GM18868 (cell line): Measurements from ENCODE around the gene KRT33B.
"Not testable (repeated sequence)": the region's sequence is repeated elsewhere in the genome, so short reads cannot be mapped to it uniquely, and the experiment has no call there.

Experiments used
- ATAC-seq: cut with Tn5 transposase; IDR thresholded peaks from one replicate; pipeline ENCODE4 v1.9.1; 2021; ENCODE audit warnings: mild to moderate bottlenecking, moderate library complexity; ENCODE audit not compliant: unreplicated experiment

Gene KRT33B

DNA sequence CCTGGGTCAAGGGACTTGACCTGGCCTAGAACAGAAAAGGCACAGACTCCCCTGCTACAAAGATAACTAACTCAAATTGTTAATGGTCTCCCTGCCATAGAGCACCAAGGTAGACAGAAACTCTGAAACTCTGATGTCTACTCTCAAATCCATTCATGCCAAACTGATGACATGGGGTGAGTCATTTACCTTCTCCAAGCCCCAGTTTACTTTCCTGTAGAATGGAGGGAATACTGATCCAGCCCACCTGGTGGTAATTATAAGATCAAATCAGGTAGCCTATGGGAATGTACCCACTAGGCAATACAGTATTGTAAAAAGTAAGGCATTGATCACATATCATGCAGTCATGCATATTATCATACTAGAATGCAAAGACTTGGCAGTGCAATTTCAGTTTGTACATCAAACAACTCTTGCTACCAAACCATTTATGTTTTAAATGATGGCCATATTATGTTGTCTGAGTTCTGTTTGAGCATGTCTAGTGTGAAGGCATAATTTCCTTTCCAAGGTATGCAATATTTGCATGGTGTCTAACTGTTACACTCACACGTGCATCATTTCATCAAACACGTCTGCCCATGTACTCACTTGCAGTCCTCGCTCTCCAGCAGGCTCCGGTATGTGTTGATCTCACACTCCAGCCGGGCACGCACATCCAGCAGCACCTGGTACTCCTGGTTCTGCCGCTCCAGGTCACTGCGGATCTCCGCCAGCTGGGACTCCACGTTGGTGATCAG is 24.8 kb upstream of the KRT33B start:
- no peak for ATAC-seq

DNA sequence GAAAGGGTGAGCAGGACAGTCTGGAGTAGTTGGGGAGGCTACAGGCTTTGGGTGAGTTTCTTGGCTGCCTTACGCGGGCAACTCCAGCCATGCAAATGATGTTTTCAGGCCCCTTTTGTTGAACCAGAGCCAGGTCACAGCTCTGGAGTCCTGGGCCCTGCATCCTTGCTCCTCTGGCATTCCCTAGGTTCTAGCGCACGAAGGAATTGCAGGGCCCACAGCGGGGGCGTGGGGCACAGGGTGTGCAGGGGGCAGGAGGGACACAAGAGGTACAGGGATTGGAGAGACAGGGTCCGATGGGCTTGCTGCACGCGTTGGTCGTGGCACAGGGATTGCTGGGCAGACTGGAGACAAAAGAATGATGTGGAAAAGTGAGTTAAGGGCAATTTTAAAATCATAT is 24.2 kb upstream of the KRT33B start:
- no peak for ATAC-seq

DNA sequence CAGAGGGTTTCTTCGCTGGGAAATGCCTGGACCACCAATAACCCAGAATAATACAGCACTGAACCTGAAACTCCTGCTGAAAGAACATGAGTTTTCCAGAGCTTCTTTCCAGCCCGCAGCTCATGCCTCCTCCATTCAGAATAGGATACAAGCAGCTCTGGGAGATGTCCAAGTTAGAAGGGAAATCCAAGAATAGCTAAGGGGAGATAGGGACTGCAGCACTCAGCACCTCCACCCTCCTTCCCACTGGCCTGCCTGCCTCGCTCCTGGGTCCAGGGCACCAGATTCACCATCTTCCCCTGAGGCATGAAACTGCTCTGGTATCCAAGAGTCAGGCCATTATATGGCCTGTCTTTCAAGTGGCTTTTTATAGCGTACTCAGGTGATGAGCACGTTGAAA is 23.7 kb upstream of the KRT33B start:
- no peak for ATAC-seq

DNA sequence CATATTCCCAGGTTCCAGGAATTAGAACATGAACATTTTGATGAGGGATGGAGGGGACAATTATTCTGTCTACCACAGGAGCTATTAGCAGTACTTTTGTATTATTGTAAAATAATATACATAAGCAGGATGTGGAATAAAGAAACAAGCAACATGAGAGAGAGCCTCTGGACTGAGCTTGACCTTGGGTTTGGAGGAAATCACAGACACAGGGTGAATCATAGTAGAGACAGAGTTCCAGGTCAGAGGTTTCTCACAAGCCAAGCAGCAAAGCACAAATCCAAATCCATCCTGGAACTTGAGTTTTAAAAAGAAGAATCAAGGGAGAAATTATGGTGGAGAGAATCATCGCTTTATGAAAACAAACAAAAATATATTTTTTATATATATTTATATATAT is 22.7 kb upstream of the KRT33B start:
- no peak for ATAC-seq

DNA sequence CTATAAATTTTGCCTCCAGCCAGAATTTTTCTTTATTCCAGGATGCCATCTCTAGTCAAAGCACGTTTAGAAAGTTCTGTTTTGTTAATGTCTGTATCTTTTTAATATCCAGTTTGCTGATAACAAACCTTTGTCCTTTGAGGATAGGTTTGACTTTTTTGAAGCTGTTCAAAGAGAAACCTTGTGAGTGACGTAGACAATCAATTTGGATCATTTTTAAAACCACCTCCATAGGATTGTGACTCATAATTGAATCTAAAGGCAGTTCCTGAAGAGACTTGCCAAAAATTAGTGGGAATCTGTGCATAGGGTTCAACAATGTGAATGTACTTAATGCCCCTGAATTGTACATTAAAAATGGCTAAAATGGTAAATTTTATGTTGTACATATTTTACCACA is 21.9 kb upstream of the KRT33B start:
- ATAC-seq, result no peak

DNA sequence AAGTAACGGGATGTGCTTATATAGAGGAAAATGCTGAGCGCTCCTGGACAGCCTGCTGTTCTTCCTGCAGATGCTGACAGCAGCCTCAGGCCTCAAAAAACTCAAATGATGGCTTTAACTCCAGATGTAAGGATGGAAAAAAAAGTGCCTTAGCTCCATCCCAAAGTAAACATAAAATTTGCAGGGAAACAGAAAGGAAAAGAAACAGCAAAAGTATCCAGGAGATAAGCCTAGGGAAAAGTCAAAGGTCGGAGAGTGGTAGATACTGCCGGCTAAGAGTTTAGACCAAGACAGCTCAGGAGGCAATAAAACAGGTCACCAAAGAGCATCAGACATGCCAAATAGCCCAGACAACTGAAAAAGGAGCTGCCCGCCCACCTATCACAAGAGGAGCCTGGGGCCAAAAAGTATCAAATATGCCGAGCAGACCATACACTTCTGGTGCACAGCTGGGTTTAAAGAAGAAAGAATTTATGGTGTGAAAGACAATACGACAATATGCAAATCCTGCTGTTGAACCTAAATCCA is 20.9 kb upstream of the KRT33B start:
- ATAC-seq, result no peak

DNA sequence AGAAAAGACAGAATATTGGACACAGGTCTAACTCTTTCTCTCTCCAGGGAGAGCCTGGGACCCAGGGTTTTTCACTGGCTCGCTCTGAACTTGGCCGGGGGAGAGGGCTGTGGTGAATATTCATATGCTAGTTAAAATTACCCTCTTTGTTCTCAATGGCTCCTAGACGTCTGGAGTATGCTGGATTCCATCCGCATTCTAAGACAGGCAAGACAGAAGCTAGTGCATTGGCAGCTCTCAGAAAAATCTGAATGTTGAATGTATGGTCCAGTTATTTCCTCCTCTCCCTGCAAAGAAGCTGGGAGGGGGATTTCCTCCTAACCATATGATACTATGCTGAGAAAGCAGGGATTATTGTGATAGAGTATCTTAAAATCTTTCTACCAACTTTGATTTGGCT is 18.1 kb upstream of the KRT33B start:
- ATAC-seq, result no peak

DNA sequence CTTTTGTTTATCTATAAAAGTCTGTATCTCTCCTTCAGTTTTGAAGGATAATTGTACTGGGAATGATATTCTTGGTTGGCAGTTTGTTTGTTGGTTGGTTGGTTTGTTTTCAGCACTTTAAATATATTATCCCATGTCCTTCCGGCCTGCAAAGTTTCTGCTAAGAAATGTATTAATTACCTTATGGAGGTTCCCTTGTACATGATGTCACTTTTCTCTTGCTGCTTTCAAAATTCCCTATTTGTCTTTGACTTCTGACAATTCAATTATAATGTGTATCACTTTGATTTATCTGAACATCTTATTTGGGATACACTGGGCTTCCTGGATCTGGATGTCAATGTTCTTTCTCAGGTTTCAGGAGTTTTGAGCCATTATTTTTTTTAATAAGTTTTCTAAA is 16.6 kb upstream of the KRT33B start:
- no peak for ATAC-seq

DNA sequence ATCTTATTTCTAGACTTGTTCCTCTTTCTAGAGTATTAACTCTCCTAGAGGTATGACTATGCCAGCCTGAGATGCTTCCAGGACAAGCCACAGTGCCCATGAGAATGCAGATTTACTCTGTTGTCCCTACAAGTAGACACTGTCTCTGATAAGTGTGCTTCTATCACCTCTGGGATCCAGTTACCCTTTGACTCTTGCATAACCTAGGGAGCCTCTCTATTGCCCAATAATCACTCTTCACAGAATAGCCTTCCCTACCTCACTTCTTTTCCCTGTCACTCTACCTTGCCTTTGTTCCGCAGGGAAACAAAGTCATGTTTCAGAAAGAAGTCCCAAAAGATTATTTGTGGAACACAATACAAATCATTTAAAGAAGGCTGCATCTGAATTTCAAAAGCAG is 14.1 kb upstream of the KRT33B start:
- ATAC-seq, result no peak

DNA sequence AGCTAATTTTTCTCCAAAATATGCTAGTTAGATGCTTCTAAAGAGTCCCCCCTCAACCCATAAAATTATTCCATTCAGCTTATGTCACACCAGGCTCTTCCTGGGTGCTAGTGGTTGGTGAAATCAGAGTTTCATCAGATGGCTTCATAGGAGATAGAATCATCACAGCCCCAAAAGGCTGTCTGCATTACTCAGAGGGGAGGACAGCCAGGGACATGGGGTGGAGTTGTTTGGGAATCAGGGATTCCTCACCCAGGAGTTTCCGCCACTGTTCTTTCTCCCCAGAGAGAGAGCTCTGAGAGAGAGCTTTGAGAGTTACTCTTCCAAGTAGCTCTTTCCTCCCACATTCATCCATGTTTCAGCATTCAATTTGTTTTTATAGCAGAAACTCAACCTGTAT is 12.8 kb upstream of the KRT33B start:
- ATAC-seq, result no peak

DNA sequence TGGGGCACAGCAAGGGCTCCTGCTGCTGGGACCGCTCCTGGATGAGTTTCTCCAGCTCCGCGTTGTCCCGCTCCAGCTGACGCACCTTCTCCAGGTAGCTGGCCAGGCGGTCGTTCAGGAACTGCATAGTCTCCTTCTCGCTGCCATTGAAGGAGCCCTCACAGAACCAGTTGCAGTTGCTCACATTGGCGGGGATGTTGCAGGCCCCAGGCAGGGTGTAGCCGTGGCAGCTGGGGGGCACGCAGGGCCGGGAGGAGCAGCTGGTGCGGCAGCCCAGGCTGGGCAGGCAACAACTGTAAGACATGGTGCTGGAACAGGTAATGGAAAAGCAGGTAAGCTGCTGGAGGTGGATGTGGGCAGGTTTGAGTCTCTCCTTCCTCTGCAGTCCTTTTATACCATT is 12.3 kb upstream of the KRT33B start, which contains the start of gene KRT34:
Gene KRT34, minus strand, starts transcription at position 364 of the 400 bp plus-strand sequence. Its CDS starts 60 bp downstream, at position 304.
- not testable (repeated sequence) for ATAC-seq

DNA sequence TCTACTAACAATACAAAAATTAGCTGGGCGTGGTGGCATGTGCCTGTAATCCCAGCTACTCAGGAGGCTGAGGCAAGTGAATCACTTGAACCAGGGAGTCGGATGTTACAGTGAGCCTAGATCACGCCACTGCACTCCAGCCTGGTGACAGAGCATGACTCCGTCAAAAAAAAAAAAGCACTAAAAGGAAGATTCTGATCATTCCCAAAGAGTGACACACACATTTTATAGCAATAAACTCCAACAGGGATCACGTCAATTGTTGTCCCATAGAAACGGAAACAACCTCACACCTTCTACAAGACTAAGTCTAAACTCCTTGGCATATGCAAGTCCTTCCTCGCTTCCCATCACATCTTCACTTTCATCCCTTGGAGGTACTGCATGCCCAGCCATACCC is 10.5 kb upstream of the KRT33B start:
- ATAC-seq, result not testable (repeated sequence)

DNA sequence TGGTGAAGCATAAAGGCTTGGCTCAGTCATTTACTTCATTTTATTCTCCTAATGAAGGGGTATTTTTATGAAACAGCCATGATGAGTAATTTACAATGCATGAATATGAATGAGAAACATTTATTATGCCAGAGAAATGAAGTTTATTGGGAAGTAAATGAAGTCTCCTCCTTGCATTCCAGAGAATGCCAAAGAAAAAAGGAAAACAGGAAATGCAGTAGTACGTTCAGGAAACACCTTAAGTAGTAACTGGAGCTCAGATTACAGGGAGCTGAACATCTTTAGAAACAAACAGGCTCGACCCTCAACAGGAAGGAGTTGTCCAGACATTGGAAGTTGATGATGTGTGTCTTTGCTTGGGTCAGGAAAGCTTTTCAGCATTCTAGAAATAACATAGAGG is 7.9 kb upstream of the KRT33B start:
- no peak for ATAC-seq

DNA sequence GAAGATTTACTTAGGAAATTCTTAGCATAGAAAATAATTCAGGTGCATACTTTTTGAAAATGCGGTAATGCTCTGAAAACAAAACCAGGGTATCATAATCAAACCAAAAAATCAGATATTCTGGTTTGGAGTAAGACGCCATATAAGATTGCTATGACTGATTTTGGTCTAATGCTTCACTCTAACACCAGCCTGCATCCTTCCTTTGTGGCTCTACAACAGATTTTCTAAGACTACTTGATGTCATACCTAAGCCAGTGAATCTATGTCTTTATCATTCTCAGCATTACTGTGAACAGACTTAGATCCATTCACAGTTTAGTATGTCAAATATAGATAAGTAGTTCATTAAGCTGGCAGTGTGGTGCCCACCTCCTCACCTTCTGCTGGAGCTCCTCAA is 590 bp downstream of the KRT33B start:
- ATAC-seq, result no peak

DNA sequence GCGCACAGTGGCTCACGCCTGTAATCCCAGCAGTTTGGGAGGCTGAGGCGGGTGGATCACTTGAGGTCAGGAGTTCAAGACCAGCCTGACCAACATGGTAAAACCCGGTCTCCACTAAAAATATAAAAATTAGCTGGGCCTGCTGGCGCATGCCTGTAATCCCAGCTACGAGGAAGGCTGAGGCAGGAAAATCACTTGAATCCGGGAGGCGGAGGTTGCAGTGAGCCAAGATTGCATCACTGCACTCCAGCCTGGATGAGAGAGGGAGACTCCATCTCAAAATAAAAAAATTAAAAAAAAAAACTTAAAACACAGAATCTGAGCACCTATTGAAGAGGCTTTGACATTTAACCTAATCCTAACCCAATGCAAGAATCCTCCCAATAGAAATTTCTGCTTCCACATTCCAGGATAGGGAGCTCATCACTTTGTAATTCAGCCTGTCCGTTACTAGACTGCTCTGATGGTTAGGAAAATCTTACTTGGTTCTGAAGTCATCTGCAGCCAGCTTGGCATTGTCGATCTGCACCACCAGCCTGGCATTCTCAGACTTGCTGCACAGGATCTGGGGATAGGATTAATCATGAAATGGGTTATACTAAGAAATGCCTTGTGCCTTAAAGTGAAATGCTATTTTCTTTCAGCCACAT is 2.1 kb downstream of the KRT33B start:
- ATAC-seq, result no peak

DNA sequence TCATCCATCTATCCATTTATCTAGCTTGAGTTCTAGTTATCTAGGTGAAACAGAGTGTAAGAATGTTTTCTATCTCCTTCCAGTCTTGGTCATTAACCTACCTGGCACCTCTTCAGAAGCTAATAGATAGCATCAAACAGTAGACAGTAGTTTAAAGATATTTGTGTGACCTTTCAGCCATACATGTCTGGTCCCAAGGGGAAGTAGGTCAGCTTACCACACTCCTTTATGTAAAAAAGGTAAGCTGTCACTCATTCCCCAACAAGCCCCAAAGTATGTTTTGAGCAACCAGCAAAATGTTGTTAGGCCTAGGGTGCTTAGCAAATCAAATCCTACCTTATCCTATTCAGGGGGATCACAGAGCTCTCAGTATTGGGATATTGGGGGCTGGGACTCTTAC is 3.5 kb downstream of the KRT33B start:
- no peak for ATAC-seq

DNA sequence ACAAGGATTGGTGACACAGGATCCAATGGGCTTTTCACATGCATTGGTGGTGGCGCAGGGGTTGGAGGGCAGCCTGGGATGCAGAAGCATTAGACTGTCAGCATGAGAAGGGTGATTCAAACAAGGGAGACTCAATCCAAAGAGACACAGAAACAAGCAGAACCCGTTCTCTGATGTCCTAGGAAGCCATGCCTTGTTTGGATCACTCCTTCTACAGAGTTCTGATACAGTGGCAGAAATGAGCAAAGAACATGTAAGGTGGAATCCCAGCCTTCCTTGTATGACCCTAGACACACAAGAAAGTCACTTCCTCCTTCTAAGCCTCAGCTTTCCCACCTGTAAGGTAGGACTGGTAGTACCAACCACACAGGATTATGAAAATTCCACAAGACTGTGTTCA is 5.7 kb downstream of the KRT33B start:
- no peak for ATAC-seq

DNA sequence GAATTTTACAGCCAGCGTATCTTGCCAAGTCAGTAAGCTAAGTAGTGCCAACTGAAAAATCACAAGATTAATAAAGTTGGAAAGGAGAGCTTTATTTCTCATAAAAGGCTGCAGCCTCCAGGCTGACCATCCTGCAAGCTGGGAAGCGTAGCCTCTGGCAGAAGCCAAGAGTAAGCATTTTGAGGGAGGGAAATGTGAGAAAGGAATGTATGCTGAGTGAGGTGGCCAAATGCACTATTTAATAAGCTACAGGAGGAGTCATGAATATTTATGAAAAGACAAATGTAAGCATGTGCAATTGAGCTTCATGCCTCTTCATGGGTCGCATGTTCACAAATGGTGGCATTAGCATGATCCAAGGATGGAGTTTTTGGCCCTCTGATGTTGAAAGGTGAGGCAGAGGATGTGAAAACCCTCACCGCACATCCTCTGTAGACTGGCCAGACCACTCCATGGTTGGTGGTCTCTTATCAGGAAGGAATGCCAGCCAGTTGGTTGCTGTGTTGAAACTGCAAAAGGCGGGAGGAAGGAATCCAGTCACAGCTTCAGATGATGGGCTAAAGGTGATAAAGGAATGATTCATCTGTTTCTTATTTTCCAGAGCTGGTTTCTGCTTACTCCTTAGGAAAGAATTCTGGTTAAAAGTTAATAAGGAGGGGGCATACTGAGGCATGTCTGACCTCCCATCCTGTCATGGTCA is 9.2 kb downstream of the KRT33B start:
- ATAC-seq, result no peak

DNA sequence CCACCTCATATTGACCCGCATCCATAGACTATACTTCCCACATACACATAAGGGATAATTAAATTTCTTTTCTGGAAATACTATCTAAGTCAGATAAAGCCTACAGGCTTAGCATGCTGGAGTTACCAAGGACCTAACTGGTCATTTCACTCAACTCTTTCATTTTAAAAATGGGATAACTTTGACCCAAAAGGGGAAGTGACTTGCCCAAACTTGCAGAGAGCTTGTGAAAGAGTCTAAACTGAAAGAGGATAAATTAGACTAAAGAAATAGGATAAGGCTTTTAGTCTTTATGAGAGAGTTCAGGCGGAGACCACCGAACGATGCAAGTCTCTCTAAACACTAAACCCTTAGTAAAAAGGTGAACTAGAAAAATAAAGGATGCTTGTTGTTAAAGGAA is 15.1 kb downstream of the KRT33B start:
- no peak for ATAC-seq

DNA sequence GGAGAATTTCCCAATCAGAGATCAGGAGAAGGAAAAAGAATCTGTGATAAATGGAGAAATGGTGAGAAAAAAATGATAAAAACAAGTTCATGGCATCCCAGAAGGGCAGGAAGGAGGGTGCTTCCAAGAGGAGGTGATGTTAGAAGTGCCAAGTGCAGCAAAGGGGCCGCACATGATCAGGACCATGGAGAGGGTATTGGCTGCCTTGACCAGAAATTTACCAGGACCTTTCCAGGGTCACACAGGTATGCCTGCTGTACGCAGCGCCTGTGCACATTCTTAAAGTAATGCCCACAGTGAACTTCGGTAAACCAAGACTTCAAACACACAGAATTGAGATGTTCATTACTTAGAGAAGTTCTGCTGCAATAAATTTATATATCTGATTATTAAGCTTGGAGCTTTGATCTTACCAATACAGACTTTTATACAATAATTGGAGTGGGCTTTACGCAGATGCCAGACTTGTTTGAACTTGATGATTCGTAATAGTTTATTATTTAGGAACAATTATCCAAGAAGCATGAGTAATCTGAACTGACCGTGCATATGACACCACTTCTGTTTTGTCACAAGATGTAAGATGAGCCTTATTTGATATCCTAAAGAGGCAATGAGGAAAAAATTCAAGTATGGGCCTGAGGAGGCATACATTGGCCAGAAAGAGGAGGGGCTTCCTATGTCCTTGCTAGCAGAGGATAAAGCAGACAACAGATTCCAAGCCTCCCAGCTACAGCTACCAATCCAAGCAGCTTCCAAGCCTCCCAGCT is 16.8 kb downstream of the KRT33B start:
- ATAC-seq, result no peak

DNA sequence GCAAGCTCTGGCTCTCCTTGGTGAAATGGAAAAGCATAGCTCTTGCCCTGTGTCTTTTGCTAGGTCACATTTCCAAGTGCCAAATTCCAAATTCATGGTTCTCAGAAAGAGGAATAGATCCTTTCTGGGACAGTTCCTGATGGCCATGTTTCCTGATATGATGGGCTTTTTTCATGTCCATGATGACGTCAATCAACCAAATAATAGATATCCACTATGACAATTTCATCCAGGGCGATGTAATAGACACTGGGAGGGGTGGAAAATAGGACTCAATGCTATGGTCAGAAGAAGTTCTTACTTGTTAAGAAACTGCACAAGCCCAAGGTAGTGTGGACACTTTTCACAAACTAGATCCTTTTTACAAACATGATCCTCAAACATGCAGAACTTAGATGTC is 18.4 kb downstream of the KRT33B start:
- no peak for ATAC-seq
